BLaER1 (cell line): ENCODE data around the gene NUDT21.
A peak's percentile ranks its signal among the peaks of the same experiment; 100 is the strongest.

ENCODE experiments used
- H3K27ac ChIP-seq: shearing (Covaris generic); formaldehyde crosslinking; 2 replicates; pipeline ENCODE4 v1.8.1; 2022
- H3K27me3 ChIP-seq: shearing (Covaris generic); formaldehyde crosslinking; 2 replicates; pipeline ENCODE4 v1.8.1; 2022
- H3K36me3 ChIP-seq: shearing (Covaris generic); formaldehyde crosslinking; 2 replicates; pipeline ENCODE4 v1.8.1; 2022
- H3K4me1 ChIP-seq: shearing (Covaris generic); formaldehyde crosslinking; 2 replicates; pipeline ENCODE4 v1.8.1; 2022
- H3K4me2 ChIP-seq: shearing (Covaris generic); formaldehyde crosslinking; 2 replicates; pipeline ENCODE4 v1.8.1; 2022
- H3K4me3 ChIP-seq: shearing (Covaris generic); formaldehyde crosslinking; 2 replicates; pipeline ENCODE4 v1.8.1; 2022
- H3K9ac ChIP-seq: shearing (Covaris generic); formaldehyde crosslinking; 2 replicates; pipeline ENCODE4 v1.8.1; 2022
- H3K9me3 ChIP-seq: shearing (Covaris generic); formaldehyde crosslinking; 2 replicates; pipeline ENCODE4 v1.8.1; 2022
- H4K20me1 ChIP-seq: shearing (Covaris generic); formaldehyde crosslinking; 2 replicates; pipeline ENCODE4 v1.8.1; 2022
- Cebpa-rat ChIP-seq: shearing (Covaris generic); IDR thresholded peaks from 2 replicates; pipeline ENCODE4 v1.8.1; 2022

The NUDT21 gene

DNA sequence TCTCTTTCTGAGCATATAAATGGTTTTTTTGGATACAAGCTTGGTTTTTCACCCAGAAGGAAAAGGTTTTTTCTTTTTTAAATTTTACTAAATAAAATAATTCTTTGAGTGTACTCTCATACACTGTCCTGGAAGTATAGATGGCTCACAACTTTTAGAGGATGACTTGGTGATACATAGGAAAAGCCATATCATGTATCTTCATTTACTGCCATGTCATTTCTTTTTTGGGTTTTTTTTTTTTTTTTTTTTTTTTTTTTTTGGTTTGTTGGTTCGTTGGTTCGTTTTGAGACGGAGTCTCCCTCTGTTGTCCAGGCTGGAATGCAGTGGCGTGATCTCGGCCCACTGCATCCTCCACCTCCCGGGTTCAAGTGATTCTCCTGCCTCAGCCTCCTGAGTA, 12.0 kb upstream of the NUDT21 start:
- no peaks in the 10 kb centered on the region for H4K20me1 ChIP-seq
- no peak for TF ChIP-seq Cebpa-rat
- H3K4me2 ChIP-seq = no peak overlapping the region
- no peak overlapping the region for H3K27ac ChIP-seq
- H3K27me3 ChIP-seq = no peaks in the 10 kb centered on the region
- H3K36me3 ChIP-seq = peaks cover 94% of the 10 kb centered on the region
- H3K4me3 ChIP-seq = no peak overlapping the region
- H3K9ac ChIP-seq = no peak overlapping the region
- H3K9me3 ChIP-seq = no peaks in the 10 kb centered on the region
- H3K4me1 ChIP-seq = no peaks in the 10 kb centered on the region

DNA sequence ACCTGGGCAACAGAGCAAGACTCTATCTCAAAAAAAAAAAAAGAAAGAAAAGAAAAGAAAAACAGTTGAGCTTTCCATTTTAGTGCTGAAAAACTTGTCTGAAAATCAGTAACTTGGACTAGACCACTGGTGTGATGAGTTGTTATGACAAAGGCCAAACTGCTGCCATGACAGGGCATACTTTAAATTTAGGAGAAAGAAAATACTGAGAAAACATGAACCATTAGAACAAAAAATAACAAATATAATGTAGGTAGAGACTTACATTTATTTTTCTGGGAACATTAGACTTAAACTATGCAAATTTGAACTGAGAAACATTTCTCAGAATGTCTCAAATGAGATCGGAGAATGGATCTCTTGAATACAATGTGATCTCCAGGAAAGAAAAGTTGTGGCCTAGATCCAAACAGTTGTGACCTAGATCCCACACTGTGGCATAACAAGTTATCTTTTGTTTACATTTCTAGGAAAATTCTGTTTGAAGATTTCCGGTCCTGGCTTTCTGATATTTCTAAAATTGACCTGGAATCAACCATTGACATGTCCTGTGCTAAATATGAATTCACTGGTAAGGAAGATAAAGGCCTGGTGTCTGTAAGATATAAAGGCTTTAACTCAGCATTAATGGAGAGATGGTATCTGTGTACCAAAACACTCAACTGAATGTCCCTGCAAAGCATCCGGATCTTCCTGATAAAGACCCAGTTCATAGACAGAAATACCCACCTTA, 11.1 kb upstream of the NUDT21 start:
- Histone ChIP-seq H3K36me3 (peaks cover 92% of the 10 kb centered on the region), H4K20me1 (no peaks in the 10 kb centered on the region), H3K27me3 (no peaks in the 10 kb centered on the region), H3K4me1 (no peaks in the 10 kb centered on the region), H3K4me3 (no peak overlapping the region), H3K4me2 (no peak overlapping the region), H3K9ac (no peak overlapping the region), H3K9me3 (no peaks in the 10 kb centered on the region), H3K27ac (no peak overlapping the region)
- no peak for TF ChIP-seq Cebpa-rat

DNA sequence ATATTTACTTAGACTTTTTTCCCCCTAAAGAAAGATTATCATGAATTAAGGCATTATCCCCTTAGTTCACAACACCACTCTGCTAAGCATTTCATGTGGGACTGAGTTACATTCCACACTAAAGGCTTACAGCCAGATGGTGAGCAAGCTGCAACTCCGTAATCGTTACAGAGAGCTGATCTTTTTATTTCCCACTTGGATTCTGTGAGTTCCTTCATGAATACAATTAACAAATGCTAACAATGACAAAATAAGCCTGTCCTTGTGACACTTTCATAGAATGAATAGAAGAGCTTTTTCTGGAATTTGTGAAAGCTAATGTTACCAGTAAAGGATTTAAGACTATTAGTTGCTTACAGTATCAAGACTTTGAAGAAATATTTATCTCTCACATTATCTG, 9.0 kb upstream of the NUDT21 start:
- Histone ChIP-seq H3K27ac (no peak overlapping the region), H3K9ac (no peak overlapping the region), H3K9me3 (no peaks in the 10 kb centered on the region), H3K4me1 (no peaks in the 10 kb centered on the region), H3K4me3 (no peak overlapping the region), H4K20me1 (no peaks in the 10 kb centered on the region), H3K4me2 (no peak overlapping the region), H3K36me3 (peaks cover 93% of the 10 kb centered on the region), H3K27me3 (no peaks in the 10 kb centered on the region)
- TF ChIP-seq Cebpa-rat = no peak

DNA sequence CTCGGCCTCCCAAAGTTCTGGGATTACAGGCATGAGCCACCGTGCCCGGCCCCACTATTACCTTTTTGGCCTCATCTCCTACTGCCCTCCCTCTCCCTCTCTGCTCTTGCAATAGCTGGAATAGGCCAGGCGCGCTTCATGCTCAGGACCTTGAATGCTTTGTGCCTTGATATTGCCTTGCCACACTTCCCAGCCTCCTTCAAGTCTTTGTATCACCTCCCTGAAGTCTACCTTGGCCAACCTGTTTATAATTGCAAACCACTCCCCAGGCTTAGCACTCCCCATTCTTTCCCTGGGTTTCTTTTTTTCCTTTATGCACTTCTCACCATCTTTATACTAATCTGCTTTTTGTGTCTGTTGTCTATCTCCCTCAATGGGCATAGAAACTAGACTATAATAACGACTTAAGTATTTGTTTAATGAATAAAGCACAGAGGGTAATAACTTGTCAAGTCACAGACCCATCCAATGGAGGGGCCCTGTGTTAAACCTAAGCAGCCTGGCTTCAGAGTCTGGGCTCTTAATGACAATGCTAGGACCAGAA, 6.9 kb upstream of the NUDT21 start:
- H3K36me3 ChIP-seq = peaks cover 93% of the 10 kb centered on the region
- H3K27ac ChIP-seq = no peak overlapping the region
- no peak for TF ChIP-seq Cebpa-rat
- no peaks in the 10 kb centered on the region for H3K9me3 ChIP-seq
- H3K27me3 ChIP-seq = no peaks in the 10 kb centered on the region
- H4K20me1 ChIP-seq = peaks cover 3% of the 10 kb centered on the region; the same call in 1 of the 2 replicates
- H3K9ac ChIP-seq = no peak overlapping the region
- H3K4me3 ChIP-seq = no peak overlapping the region
- no peak overlapping the region for H3K4me2 ChIP-seq
- H3K4me1 ChIP-seq = peaks cover 4% of the 10 kb centered on the region

DNA sequence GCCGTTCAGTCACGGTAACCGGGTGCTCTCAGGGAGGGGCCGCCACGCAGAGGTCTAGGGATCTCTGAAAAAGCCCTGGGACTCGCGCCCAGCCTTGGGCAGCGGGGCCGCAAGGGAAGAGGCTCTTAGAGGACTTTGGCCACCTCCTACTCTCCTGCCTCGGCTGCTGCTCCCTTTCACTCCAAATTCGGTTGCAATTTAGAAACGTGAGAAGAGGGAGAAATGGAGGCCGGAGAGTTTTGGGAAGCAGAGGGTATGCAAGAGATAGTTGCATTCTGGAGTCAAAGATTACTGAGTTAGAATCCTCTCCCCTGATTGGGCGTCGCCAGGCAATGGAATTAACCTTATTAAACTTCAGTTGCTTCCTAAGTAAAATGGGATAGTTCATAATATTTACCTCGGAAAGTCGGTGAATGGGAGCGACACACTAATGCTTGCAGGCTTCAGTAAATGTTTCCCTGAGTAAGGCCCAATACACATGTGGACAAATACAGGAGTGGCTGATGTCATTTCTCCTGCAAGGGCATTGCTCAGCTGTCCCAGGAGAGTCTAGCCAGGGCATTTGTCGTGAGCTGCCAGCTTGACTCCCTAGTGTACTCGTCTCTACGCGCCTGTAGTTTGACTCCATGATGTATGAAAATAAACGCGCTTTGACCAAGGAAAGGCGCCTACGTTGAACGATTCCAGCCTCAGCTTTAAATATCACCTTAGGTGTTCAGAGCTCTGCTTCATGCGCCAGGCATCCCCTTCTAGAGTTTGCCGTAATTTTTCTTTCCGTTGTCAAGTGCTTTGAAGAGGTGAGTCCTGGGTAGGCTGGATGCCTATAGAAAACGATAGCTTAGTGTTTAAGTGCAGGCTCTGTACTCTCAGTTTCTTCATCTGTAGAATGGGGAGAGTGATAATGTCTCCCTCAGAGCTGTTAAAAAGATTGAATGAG, 889 bp upstream of the NUDT21 start:
- peak overlapping the region; percentile 75 for H3K27ac ChIP-seq

DNA sequence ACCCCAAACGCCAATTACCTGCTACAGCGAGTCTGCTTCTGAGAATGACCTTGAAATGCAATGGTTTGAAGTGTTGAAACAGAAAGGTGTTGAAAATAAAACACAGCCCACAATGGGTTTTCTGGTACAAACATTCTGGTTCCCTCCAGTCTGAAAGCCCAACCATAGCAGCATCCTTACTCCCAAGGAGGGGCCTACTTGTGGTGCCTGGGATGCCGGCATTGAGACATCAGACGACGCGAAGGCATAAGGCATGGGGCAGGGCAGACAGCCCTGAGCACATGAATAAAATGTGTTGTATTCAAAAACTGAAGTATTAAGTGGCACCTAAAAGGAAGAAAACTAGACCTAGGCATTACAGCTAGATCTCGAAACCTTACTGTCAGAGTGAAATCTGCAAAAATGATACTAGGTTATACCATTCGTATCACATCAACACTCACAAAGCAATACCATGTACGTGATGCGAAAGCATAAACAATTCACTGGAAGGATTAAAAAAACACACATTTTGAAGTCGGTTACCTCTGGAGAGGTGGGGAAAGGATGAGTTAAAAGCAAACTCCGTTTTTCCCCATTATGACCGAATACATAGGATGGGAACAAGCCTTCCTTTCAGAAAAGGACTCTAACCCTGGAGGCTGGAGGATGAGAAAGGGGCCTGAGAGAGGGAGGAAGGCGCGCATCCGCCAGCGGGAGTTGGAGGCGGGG, 702 bp downstream of the NUDT21 start:
- no peak for TF ChIP-seq Cebpa-rat
- Histone ChIP-seq H3K9ac (peak overlapping the region; percentile 88), H3K27ac (peak overlapping the region; percentile 87), H3K36me3 (peaks cover 51% of the 10 kb centered on the region), H3K9me3 (no peaks in the 10 kb centered on the region), H4K20me1 (peaks cover 56% of the 10 kb centered on the region), H3K4me3 (peak overlapping the region; percentile 90), H3K4me1 (peaks cover 35% of the 10 kb centered on the region), H3K27me3 (no peaks in the 10 kb centered on the region), H3K4me2 (peak overlapping the region; percentile 94)

More for the DNA sequence above, 889 bp upstream of the NUDT21 start:
- H3K9me3 ChIP-seq = no peaks in the 10 kb centered on the region
- peaks cover 35% of the 10 kb centered on the region for H3K4me1 ChIP-seq
- H3K36me3 ChIP-seq = peaks cover 52% of the 10 kb centered on the region
- H4K20me1 ChIP-seq = peaks cover 51% of the 10 kb centered on the region
- no peak for TF ChIP-seq Cebpa-rat
- H3K4me2 ChIP-seq = peak overlapping the region; percentile 93
- peak overlapping the region; percentile 88 for H3K9ac ChIP-seq
- H3K27me3 ChIP-seq = no peaks in the 10 kb centered on the region
- peak overlapping the region; percentile 90 for H3K4me3 ChIP-seq

DNA sequence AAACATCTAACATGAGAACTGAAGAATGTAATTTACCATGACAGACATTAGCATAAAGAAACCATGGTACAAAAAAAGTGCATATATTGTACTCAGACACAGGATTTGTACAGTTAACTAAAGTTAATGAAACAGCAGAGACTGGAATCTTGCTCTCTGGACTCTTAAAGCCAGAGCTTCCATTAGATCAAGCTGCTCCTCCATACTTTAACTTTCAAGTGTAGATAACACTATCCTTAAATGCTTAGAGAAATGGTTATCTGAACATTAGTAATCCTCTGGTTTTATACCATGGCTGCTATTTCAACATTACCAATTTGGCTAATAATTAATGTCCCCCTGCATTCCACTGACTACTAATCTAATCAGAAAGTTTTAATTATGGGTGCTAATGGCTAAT, 3.1 kb downstream of the NUDT21 start:
- Histone ChIP-seq H3K9me3 (no peaks in the 10 kb centered on the region), H3K9ac (no peak overlapping the region), H3K4me1 (peaks cover 31% of the 10 kb centered on the region), H4K20me1 (peaks cover 53% of the 10 kb centered on the region), H3K4me3 (no peak overlapping the region), H3K27me3 (no peaks in the 10 kb centered on the region), H3K36me3 (peaks cover 51% of the 10 kb centered on the region), H3K4me2 (peak overlapping the region; percentile 1; the same call in 1 of the 2 replicates), H3K27ac (no peak overlapping the region)
- no peak for TF ChIP-seq Cebpa-rat

DNA sequence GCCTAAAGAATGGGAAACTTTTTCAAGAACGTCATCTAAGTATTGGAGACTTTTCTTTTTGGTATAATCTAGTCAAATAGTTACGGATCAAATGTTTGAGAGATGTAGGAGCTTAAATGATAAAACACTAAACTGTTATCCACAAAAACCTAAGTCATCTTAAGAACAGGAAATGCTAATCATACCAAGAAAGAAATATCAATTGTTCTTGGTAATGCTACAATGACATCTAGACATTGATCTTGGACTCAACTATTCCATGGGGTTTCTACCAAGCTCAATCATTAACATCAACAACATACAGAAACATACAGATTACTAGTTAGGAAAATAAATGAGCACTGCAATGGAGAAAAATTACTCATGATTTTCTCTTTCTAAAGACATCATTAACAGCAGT, 3.8 kb downstream of the NUDT21 start:
- peaks cover 46% of the 10 kb centered on the region for H4K20me1 ChIP-seq
- peaks cover 24% of the 10 kb centered on the region for H3K4me1 ChIP-seq
- H3K27ac ChIP-seq = no peak overlapping the region
- H3K27me3 ChIP-seq = no peaks in the 10 kb centered on the region
- H3K4me2 ChIP-seq = no peak overlapping the region
- no peak overlapping the region for H3K9ac ChIP-seq
- TF ChIP-seq Cebpa-rat = no peak
- peaks cover 55% of the 10 kb centered on the region for H3K36me3 ChIP-seq
- no peaks in the 10 kb centered on the region for H3K9me3 ChIP-seq
- H3K4me3 ChIP-seq = no peak overlapping the region

DNA sequence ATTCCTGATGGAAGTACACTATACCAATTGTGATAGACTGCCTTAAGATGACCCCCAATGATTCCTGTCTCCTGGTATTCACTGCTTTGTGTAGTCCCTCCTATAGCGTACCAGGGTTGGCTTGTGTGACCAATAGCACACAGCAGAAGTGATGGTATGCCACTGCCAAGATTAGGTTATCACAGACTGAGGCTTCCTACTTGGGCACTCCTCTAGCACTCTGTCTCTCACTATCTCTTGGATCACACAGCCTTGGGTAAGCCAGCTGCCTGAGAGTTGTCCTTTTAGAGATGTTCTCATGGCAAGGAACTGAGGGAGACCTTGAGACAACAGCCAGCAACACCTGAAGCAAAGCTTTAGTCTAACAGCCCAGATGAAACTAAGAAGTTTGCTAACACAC, 13.1 kb downstream of the NUDT21 start:
- peaks cover 92% of the 10 kb centered on the region for H3K36me3 ChIP-seq
- no peak overlapping the region for H3K9ac ChIP-seq
- TF ChIP-seq Cebpa-rat = no peak
- no peak overlapping the region for H3K27ac ChIP-seq
- H3K4me1 ChIP-seq = no peaks in the 10 kb centered on the region
- H3K9me3 ChIP-seq = no peaks in the 10 kb centered on the region
- no peak overlapping the region for H3K4me2 ChIP-seq
- H3K4me3 ChIP-seq = no peak overlapping the region
- no peaks in the 10 kb centered on the region for H3K27me3 ChIP-seq
- H4K20me1 ChIP-seq = peaks cover 40% of the 10 kb centered on the region; the same call in 1 of the 2 replicates
